CD4-positive, alpha-beta T cell treated with Interleukin-1 beta for 1 hour (primary cell): ENCODE measurements around the gene SEMA5A.

Experiments used
- DNase-seq, 2 donors: peaks; one replicate each; pipeline ENCODE4 v3.0.0-alpha.2; 2020 to 2022

The SEMA5A gene

DNA sequence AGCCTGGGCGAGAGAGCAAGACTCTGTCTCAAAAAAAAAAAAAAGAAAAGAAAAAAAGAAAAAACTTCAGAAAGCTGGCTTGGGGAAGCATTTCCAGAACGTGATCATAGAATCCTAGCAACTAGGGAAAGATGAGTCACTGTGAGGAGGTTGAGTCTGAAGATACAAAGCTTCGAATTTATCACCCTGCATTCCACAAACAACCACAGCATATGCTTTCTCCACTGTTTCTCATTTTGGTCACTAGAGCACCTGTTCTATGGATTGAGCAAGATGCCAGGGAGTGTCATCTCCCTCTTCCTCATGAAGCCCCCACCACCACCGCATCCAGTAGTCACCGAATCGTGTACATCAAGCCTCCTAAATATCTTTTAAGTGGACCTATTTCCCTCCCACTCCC is 37.9 kb downstream of the SEMA5A start:
- no peak for DNase-seq

DNA sequence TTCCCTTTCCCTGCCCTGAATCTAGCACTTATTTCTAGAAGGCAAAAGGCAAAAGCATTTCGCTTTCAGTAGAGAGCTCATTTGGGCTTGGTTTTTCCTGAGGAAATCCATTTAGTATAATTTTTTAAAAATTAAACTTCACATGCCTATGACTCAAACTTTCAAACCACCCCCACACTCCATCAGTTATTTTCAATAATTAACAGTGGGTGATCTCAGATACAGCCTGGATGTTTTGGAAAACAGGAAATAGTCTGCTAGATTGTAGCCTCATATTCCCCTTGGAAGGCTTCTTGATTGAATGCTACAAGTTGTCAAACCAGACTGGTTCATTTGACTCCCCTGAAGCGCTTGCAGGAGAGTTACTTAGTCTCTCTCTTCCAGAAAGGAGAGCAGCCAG is 40.6 kb downstream of the SEMA5A start:
- DNase-seq, result no peak

DNA sequence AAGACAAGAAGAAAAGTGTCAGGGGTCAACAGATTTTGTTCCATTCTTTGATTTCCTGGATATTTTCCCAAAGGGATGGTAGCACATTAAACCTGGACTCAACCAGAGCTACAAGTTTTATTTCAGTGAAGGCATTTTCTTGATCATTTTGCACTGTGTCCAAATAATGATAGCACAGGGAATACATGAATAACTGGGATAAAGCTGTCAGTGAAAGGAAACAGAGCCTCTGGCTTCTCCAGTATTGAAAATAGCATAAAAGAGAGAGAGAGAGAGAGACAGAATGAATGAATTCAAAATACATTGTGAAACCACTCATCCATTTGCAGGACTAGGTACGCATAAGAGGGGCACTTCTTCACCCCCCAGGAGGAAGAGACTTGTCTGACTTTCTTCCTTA is 43.0 kb downstream of the SEMA5A start:
- DNase-seq, result no peak

DNA sequence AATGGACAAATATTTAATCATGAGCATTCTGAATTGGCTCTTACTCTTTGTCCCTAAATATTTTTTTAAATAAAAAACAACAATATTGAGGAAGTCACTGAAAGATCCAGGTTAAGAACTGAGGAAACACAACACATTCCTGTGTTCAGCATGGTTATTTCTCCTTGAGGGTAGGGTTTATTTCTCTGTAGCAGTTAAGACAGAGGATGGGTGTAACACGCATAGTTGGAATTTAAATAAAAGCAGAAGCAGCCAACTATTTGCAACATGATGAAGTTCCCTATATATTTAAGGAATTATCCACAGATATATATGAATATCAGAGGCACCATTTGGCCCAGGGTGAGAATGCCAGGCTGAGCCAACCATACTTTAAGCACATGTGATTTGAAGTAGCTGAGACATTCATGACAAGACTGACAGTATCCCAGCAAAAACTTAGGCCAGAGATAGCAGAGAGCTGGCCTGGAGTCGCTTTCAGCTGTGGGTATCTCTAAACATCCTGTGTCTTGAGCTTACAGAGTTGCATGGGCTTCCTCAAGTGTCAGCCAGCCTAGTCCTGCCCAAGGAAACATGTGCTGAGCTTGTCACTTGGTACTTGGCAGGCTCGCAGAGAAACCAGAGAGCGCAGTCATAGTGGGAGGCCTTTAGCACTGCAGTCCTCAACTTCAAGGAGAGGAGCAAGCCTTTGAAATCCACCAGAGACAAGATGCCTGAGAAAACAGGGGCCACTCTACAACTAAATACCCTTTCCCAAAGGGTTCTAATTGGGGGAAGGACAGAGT is 43.6 kb downstream of the SEMA5A start:
- DNase-seq, result no peak

DNA sequence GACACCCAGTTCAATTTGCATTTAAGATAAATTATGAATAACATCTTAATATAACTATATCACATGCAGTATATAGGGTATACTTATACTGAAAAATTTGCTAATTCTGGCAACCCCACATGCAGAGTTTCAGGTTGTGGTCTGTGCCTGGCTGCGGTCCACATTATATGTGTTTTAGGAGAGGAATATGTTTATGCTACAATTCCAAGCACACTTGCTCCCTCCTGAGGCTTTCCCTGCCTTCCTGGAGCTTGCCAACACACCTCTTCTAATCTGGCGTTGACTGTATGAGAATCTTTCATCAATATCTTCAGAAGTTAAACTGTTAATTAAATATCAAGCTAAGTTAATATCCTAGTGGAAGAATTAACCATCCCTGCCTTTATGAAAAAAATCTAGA is 45.2 kb downstream of the SEMA5A start:
- DNase-seq, result no peak

DNA sequence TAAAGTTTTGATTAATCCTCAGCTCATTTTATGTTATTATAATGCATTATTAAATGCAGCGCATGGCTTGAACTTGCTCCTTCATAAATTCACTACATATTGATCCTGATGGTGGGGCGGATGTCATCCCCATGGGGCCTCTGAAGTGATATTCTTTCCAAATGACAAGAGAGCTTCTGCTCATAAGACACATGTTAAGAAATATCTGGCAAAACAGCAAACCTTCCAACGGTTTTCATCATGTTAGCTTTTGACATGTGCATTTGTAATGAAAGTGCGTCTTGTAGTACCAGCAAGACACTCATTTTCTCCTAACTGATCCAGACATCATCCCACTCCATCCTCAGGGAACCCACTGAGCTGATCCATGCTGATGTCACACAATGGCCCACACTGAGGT is 45.7 kb downstream of the SEMA5A start:
- no peak for DNase-seq

DNA sequence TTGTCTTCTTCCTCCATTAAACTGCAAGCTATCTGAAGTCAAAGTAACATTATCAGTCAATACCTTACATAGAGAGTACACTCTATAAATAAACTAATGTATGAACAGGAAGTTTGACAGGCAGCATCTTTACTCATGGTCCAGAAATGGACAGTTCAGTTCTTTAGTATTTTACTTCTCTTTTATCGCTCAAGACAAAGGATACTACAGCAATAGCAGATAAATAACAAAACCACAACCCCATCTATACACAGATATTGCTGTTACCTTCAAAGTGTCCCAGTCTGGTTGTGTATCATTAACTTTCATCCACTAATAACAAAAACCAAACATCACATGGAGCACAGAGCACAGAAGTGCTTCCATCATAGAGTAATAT is 46.4 kb downstream of the SEMA5A start:
- DNase-seq, result no peak

DNA sequence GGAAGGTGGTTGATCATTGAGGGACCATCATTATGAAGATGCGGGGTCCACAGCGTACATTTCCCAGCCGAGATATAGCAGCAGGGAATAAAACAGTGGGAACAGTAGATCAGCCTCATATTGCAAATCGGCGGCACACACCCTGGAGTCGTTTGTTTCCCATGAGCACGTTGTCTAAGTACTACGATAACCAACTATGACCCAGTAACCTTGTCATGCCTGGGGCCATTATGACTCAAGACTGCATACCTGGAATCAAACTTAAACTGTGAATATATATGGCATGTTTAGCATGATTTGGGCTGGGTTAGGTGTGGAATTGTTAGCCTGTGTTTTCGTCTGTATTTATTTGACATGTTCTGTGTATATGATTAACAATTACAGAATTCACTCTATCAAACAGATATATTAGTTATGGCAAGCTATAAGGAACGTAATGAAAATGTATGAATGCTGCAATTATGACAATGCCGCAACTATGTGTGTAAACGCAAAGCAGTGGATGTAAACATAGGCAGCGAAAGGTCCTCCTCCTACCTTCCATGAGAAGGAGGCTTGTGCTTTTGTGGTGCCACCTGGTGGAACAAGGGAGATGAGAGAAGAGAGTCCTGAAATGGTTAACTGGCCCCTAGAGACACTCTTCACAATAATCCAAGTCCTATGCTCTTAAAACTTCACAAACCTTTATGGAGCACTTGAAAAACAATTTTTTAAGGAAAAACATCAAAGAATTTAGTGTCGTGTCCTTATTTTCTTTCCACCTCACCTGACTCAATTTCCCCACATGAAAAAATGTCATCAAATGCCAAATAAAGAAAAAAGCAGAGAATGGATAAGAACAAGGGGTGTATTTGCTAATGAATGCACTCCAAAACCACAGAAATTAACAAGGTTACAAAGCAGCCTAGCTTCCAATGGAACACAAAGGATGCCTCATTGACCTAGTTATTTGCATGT is 47.1 kb downstream of the SEMA5A start:
- DNase-seq, result no peak

DNA sequence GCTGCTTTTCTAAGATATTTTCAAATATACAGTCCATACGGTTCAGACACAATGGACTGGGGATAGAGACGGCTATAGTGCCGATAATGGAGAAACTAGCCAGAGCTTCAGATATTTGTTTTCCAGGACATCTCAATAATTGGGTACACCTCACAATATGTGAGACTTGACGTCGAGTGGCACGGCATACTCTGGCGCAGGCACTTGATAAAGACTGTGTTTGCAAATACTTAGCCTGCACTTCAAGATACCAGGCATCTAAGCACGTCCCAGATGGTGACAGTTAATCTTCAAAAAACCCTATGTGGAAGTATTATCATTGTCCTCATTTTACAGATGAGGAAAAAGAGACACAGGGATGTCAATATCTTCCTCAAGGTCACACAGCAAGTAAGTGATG is 48.5 kb downstream of the SEMA5A start:
- no peak for DNase-seq

DNA sequence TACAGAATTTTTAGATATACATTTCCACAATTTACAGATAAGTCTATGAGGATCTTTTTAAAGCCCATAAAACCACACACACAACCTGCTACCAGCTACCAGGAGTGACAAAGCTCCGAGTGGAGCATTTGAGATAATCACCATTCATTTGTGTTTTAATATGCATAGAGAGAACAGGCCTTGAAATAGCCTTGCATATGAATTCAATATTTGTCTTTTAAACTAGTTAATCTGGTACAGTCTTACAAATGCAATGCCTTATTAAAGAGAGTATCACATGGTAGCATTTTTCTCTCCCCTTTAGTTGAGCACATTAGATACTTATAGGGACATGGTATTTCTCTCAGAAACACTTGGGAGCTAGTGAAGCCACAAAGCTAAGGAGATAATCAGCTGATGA is 49.1 kb downstream of the SEMA5A start:
- no peak for DNase-seq

DNA sequence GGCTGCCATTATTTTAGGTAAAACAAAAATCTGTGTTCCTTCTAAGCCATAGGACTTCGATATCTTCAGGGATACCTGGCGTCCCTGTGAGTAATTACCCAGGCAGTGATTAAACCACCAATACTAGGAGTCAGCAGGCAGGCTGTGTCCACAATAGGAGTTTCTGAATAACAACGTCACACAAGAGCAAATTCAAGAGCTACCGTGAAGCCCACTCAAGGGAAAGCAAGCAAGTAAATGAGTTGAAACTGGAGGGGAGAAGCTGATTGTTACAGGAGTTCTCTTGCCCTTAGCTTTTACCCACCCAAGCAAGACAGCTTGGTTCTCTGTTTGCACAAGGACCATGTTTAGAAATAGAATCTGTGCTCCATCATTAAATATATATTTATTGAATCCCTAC is 50.8 kb downstream of the SEMA5A start:
- no peak for DNase-seq

DNA sequence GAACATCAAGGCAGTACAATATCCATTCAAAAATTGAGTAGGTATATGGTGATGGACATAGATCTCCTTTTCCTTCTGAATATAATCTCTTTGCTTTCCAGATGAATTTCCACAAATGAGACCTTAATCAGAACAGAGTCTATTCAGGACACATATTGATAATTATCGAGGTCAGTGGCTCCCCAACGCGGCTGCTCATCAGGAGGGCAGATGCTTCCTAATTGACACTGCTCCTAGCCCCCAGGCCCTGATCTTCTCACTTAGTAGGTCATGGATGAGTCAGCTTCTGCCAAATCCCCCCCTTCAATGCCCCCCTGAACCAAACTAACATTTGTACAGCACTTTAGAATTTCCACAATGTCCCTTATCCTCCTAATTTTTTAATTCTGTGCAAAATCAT is 51.6 kb downstream of the SEMA5A start:
- DNase-seq, result no peak

DNA sequence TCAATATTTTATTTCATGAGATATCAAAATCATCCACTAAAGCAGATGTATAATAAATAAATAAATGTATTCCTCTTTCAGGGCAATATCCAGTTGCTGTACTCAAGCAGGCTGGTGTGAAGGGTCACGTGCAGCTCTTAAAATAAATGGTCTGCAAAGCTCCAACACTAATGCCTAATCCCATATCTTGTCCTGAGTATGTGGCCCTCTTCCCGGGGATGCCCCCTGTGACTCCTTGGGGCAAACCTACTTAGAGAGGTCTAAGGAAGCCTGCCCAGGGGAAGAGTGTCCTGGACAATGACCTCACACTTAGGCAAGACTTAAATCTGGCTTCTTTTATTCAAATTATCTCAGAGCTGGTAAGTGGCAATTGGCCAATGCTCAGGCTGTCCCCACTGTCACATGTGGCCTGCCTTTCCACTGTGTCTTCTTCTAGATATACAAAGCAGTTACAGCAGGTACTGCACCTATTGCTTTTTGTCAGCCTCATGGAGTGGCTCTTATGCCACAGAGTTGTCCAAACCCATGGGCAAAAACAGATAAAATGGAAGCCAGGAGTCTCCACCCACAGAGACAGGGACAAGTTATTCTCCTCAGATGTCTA is 55.3 kb downstream of the SEMA5A start:
- DNase-seq, result no peak

DNA sequence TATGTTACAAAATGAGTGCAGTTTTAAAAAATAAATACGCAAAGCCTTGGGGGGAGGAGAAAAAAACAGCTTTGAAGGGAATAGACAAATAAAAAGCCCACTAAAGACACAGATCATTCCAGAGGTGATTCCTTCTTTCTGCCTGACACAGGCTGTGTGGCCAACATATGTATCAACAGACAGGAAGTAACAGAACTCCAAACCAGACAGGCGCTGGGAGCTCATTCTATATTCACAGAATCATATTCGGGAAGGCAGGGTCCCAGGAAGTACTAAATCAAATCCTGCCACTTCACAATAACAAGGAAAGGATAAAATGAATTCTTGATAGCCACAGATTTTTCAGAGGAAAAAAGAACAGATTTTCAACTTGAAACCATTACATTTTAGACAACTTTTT is 62.1 kb downstream of the SEMA5A start:
- DNase-seq, result no peak

DNA sequence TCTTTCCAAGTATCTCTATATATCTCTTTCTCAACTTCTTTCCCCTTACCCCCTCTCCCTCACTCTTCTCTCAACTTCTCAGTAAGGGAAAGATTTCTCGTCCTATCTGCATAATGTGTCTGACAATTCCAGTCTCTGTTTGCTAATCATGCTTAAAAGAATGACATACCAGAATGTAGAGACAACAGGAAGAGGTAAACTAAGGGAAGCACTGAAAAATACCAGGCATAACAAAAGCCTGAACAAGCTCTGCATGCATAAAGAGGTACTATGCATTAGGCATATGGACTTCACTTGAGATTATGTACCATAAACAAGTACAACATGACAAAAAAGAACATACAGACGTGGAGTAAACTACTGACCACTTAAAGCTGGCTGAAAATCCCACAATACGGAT is 62.6 kb downstream of the SEMA5A start:
- DNase-seq, result no peak

DNA sequence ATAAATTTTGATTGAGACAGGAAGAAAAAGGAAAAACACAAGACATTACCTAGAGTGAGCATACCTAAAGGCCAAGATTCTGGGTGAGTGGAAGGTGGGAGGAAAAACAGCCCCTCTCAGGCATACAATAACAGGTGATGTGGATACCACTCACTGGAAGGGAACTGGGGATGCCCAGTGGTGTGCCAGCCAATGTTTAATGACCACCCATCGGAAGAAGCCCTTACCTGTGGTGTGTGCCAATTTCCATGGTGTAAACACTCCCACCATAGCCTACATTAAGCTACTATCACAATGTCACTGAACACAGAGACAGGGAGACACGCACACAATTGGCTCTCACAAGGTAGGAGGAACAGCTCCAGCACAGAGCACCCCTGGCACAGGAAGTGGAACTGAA is 63.5 kb downstream of the SEMA5A start:
- DNase-seq, result no peak

DNA sequence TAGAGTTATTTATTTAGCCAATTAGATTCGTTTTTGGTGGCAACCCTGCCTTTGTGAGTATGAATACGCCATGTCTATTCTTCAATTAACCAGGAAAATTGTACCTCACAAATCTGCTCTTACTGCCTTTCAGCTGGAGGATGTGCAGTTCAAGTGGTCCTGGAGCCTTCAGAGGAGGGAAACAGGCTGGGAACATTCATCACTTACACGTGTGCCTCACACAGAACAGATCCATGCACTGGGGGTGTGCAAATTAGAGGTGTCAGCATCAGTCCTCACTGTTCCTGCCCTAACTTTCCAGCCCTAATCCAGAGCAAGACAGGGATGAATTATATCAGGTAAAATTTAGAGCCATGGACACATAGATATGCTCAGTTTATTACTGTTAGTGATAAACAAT is 65.4 kb downstream of the SEMA5A start:
- DNase-seq, result no peak

DNA sequence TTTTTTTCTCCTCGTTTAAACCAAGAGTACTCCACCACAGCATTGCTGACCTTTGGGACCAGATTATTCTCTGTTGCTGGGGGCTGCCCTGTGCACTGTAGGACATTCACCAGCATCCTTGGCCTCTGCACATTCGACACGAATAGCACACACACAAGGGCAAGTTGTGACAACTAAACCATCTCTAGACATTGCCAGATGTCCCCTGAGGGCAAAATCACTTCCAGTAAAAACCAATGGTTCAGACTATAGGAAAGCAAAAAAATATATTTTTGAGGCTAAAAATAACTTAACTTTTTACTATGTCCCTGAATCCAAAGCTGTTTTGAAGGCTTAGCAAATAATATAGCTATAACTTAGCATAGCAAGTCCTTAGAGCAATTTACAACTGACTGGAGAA is 65.9 kb downstream of the SEMA5A start:
- DNase-seq, result no peak

DNA sequence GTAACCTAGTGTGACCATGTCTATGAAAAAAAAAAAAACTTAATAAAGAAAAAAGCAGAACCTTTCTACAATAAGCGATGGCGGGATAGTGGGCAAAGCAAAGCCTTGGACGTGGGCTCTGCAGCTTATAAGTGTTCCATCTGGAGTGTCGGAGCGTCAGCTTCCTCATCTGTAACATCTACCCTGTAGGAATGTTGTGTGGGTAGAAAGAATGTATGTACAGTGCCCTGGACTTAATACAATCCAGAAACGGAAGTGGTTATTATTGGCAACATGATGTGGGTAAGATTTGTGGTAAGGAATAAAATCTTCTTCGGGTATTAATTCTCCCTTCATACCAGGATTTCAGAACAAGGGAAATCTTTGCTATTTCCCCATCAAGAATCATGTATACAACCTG is 66.5 kb downstream of the SEMA5A start:
- no peak for DNase-seq

DNA sequence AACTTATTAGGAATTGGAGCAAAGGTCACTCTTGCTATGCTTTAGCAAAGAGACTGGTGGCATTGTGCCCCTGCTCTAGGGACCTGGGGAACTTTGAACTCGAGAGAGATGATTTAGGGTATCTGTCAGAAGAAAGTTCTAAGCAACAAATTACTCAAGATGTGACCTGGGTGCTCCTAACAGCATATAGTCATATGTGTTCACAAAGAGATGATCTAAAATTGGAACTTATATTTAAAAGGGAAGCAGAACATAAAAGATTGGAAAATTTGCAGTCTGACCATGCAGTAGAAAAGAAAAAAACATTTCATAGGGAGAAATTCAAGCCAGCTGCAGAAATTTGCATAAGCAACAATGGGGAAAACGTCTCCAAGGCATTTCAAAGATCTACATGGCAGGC is 68.3 kb downstream of the SEMA5A start:
- DNase-seq, result no peak

DNA sequence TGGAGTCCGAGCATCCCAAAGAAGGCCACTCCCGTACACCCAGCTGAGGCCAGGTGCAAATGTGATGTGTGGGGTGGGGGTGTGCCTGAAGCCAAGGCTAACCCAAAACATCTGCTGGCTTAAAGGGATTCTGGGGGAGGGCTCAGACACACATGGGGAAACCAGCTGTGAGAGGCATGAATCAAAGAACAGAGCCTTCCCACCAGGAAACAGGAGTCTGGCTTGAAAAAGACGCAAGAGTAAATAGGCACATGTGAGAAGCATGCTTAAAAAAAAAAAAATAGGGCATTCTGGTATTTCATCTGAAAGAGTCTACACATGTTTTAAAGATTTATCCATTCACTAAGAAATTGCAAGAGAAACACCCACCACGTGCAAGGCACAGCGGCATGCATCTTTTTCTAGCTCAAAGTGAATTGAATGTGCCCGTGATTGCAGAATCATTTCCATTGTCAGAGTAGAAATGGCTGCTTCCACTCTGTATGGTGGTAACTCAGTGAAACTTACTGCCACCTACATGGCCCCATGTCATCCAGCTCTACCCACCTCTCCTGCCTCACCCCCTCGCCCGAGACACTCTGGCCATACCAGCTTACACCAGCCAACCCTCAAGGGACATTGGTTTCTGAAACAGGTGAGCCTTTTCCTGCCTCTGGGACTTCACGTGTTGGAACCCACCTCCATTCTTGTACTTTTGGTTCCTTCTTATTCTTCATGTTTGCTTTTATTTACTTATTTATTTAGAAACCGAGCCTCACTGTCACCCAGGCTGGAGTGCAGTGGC is 71.5 kb downstream of the SEMA5A start:
- DNase-seq, result no peak

DNA sequence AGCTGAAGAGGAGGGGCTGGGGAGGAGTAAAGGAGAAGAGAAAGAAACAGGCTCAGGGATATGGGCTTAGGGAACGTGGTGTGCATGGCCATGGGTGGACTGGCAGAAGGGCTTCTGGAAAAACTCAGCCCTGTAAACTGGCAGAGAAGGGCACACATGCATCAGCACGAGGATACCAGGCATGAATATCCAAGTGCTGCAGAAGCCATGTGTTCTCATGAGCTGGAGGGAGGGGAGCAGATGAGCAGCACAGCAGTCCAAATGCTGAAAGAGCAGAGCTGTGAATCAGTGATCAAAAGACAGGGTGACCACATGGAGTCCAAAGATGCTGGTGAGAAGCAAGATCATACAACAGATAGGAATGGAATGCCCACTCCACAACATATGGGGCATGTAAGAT is 72.3 kb downstream of the SEMA5A start:
- DNase-seq, result no peak

DNA sequence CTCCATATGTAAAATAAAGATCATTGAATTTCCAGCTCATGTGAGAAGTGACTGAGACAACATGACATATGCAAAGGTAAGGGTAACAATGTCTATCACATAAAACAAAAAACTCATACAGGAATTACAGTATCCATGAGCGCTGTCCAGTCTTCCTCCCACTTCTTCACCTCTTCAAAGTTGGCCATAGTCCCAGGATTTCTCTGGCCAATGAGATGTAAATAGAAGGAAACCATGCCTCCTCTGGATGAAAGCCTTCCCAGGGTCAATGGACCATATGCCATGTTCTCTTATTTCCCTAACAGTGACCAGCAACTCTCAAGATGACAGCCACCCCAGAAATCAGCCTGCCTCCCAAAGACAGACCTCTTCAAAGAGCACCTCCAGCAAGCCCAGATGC is 75.5 kb downstream of the SEMA5A start:
- no peak for DNase-seq
